ENCODE data around the gene GOLGA6L10.
"Not testable (repeated sequence)": the region's sequence is repeated elsewhere in the genome, so short reads cannot be mapped to it uniquely, and the experiment has no call there.

Gene GOLGA6L10

GRCh38 chr15:82299511-82299914 lies 49.8 kb downstream of the GOLGA6L10 start:
- not testable (repeated sequence) for DNase-seq (ENCODE audit: low read depth)

- no peak for DNase-seq (ENCODE audit: low read depth)
These were observed 50.8 kb downstream of the GOLGA6L10 start for GRCh38 chr15:82298520-82298919.

- no peak for DNase-seq (ENCODE audit: low read depth)
These were observed 51.2 kb downstream of the GOLGA6L10 start for GRCh38 chr15:82298032-82298431.

DNA sequence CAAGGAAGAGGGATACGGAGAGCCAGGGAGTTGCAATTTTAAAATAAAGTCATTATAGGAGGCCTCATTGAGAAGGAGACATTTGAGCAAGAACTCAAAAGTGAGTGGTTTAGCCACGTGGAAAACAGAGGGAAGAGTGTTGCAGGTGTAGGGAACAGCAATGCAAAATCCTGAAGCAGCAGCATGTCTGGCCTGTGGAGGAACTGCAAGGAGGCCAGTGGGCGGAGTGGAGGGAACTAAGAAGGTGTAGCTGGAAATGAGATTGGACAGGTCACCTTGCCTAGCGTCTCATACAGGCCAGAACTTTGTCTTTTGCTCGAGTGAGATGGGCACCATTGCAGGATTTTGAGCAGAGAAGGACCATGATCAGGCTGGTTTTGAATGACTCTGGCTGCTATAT lies 51.7 kb downstream of the GOLGA6L10 start:
- no peak for DNase-seq (ENCODE audit: low read depth)

DNA sequence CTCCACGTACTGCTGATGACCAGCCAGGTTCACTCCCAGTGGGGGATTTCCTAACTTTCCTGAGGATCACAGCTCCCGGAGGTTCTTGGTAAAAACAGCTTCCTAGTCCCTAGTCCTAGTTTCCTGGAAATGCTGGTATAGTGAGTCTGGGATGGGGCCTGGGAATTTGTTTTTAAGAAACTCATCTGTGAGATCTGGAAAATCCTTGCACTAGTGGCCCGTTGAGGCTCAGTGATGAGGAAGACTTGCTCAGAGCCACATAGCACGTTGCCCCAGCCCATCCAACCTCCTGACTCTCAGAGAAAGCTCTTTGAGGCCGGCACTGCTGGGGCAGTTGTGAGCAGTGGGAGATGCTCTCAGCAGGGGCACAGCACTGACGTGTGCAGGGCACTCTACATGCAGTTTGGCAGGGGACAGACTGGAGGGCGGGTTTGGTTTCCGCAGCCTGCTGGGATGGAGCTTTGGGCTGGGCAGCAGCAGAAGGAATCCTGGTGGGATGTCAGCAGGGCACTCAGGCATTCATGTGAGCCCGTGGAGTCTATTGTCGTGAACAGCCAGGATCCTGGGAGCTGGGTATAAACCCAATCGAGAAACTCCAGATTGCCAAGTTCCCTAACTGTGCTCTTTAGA lies 55.1 kb downstream of the GOLGA6L10 start:
- DNase-seq (ENCODE audit: low read depth), result no peak

DNA sequence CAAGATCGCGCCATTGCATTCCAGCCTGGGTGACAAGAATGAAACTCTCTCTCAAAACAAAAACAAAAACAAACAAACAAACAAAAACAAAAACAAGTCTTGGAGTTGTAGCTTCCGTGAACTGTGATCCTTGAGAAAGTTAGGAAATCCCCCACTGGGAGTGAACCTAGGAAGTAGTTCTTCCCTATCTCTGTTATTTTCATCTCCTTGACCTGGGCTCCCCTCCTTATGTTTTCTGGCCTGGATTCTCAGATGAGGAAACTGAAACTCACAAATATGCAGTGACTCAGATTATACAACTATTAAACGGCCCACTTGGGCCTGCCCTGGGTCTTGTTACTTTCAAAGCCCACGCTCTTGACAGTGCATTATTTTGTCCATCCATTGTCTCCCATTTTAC lies 57.0 kb downstream of the GOLGA6L10 start:
- no peak for DNase-seq (ENCODE audit: low read depth)
